Lower leg skin (tissue), 4 donors: ENCODE data around the gene DENND1A. TPM values are rescaled to one million over a fixed set of nuclear protein-coding genes. Genes with fewer than 3 reads are reported as not detected.

Source experiments
- DNase-seq, 2 donors: peaks; one replicate each; pipeline ENCODE4 v3.0.0-alpha.2; 2019; ENCODE audit warnings: low spot score in 2 of 2
- H3K4me3 ChIP-seq: fragments of 200-600 bp; sonication (generic); 2 replicates; pipeline ENCODE4 v1.5.1; 2017; ENCODE audit warnings: mild to moderate bottlenecking, low read depth; ENCODE audit not compliant: poor library complexity, severe bottlenecking
- CTCF ChIP-seq, 3 donors: fragments of 450-650 bp; IDR thresholded peaks; one replicate each; pipeline ENCODE4 v1.5.1; 2016; ENCODE audit warnings: antibody characterized with exemption in 3 of 3, mild to moderate bottlenecking in 3 of 3, moderate library complexity in 2 of 3
- POLR2A ChIP-seq, 2 donors: fragments of 450-650 bp; IDR thresholded peaks; one replicate each; pipeline ENCODE4 v1.6.1; 2016 to 2017; ENCODE audit warnings: antibody characterized with exemption in 2 of 2, mild to moderate bottlenecking in 1 of 2, moderate library complexity in 1 of 2
- whole genome bisulfite sequencing, 2 donors: methylation state at CpG; one replicate each; pipeline ENCODE4 v1.1.5; 2018; 5-methylcytosine and 5-hydroxymethylcytosine counted together
- intact Hi-C: fragments of 100-400 bp; cut with DNase I; formaldehyde crosslinking; loops from one replicate; pipeline ENCODE4 v1.15.0; 2023; ENCODE audit warnings: low total_unique reads
- microRNA counts, 2 donors: library from miRNA; unstranded; fragments of <30 nt; microRNA quantifications; one replicate each; lab custom pipeline; 2016
- microRNA-seq, 2 donors: library from miRNA; unstranded; fragments of <30 nt; microRNA quantifications; one replicate each; pipeline ENCODE4, GENCODE V29; 2016; ENCODE audit warnings: borderline replicate concordance in 2 of 2, borderline number of aligned reads in 1 of 2
- total RNA-seq, 4 donors: library from RNA; depleted of rRNA; stranded (reverse); fragments of >200 nt; gene quantifications; one replicate each; pipeline ENCODE4 v1.1.0, GENCODE V29; 2016

Gene DENND1A
- total RNA-seq, 4 donors from 2014 or later, result 6.5 to 16.3 (median 12.3) TPM

DNA sequence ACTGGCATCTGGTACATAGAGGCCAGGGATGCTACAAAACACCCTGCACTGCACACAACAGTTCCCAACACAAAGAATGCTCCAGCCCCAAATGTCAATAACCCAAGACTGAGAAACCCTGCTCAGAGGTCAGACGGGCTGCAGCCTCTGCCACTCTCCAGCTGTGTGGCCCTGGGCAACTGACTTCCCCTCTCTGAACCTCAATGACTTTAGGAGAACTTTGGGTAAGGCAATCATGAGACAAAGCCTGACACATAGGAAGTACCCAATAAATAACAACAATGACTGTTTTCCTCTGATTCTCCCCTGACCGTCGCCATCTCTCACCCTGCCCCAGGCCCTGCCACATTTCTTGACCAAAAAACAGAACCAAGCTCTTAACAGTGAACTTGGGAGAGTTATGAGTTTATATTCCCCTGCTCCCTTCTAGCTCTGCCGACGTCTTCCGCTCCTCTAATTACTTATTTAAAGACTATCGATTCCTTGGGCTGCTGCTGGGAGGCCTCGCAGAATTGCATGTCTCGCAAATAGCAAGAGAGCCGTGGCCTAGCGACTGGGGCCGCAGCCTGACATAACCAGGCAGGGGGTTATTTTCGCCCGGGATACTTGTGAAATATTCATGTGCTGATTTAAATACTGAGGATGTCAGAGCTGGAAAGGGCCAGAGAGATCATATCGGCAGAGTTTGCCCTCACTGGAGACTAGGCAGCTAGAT lies 598.4 kb downstream of the DENND1A start:
- TF ChIP-seq POLR2A (IDR thresholded peaks at IDR 0.05), result no peak
- TF ChIP-seq CTCF (IDR thresholded peaks at IDR 0.05), result no peak
- WGBS, 2 donors, result 94% methylated on average over 15 of the region's 15 CpGs
- intact Hi-C loops, result no loop called here
- no peak overlapping the region for H3K4me3 ChIP-seq
- no peak for DNase-seq

MicroRNAs within 50 kb of the gene (microRNA counts, 767-probe panel; counts per million panel counts)
- microRNA hsa-miR-601 (lab: Ali Mortazavi, UCI), result 0 to 358 counts per million in 2 donors

Small RNA genes lying within 50 kb of the gene (microRNA-seq; reads per million reads assigned to microRNA genes)
- 0 reads per million in 2 donors for gene MIR601
- gene MIR7150, result 0 reads per million in 2 donors

Other genes starting within 250 kb of the DENND1A start
- 10 to 100 TPM in 1 of 4 donors, 1 to 10 TPM in 3; 1.1 to 13.4 (median 2.4) TPM for gene LHX2, start 81.6 kb upstream of the DENND1A start, total RNA-seq